Stimulated activated CD4-positive, alpha-beta T cell treated with anti-CD3 and anti-CD28 coated beads, Interleukin-4, amount 100 ng/mL, for 24 hours (primary cell): ENCODE measurements around the gene CPAMD8.
"Not testable (repeated sequence)": the region's sequence is repeated elsewhere in the genome, so short reads cannot be mapped to it uniquely, and the experiment has no call there.

Source experiments
- DNase-seq: peaks from one replicate; pipeline ENCODE4 v3.0.0-alpha.2; 2020

CPAMD8 gene

DNA sequence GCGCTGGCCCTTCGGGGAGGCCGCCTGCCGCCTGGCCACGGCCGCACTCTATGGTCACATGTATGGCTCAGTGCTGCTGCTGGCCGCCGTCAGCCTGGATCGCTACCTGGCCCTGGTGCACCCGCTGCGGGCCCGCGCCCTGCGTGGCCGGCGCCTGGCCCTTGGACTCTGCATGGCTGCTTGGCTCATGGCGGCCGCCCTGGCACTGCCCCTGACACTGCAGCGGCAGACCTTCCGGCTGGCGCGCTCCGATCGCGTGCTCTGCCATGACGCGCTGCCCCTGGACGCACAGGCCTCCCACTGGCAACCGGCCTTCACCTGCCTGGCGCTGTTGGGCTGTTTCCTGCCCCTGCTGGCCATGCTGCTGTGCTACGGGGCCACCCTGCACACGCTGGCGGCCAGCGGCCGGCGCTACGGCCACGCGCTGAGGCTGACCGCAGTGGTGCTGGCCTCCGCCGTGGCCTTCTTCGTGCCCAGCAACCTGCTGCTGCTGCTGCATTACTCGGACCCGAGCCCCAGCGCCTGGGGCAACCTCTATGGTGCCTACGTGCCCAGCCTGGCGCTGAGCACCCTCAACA is 136.6 kb downstream of the CPAMD8 start:
- no peak for DNase-seq

DNA sequence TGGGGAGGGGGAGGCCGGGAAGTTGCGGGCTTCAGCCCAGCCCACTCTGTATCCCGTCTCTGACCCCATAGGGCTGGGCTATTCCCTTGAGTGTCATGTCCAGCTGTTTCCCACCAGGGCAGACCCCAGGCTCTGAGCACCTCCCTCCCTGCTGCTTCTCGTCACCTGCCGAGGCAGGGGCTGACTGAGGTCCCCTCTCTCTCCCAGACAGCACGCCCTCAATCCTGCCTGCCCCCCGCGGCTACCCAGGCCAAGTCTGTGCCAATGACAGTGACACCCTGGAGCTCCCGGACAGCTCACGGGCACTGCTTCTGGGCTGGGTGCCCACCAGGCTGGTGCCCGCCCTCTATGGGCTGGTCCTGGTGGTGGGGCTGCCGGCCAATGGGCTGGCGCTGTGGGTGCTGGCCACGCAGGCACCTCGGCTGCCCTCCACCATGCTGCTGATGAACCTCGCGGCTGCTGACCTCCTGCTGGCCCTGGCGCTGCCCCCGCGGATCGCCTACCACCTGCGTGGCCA is 137.2 kb downstream of the CPAMD8 start:
- no peak for DNase-seq

DNA sequence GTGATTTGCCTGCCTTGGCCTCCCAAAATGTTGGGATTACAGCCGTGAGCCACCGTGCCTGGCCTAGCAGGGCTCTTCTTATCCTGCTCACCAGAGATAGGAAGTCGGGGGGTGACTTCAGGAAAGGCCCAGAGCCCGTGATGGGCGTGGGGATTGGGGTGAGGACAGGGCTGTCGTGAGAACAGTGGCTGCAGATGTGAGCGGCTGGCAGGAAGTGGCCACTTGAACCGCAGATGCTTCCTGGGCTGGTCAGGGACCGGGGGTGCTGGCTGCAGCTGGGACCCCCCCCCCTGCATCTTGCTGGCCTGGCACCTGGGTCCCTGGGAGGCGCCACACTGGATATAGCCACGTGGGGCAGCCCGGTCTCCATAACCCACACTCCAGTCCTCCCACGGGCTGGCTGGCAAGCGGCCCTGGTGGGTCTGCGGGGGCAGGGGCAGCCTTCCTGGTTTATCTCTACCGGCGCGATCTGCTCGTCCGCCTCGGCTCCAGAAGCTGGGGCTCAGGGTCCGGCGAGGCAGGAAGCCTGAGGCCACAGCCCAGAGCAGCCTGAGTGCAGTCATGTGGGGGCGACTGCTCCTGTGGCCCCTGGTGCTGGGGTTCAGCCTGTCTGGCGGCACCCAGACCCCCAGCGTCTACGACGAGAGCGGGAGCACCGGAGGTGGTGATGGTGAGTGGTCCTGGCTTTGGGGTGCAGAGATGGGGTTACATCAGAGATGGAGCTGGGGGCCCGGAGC is 137.8 kb downstream of the CPAMD8 start, which contains the start of gene F2RL3:
Gene F2RL3, plus strand, starts transcription at position 371 of the 737 bp plus-strand sequence. Its CDS starts 191 bp downstream, at position 562.
- no peak for DNase-seq

DNA sequence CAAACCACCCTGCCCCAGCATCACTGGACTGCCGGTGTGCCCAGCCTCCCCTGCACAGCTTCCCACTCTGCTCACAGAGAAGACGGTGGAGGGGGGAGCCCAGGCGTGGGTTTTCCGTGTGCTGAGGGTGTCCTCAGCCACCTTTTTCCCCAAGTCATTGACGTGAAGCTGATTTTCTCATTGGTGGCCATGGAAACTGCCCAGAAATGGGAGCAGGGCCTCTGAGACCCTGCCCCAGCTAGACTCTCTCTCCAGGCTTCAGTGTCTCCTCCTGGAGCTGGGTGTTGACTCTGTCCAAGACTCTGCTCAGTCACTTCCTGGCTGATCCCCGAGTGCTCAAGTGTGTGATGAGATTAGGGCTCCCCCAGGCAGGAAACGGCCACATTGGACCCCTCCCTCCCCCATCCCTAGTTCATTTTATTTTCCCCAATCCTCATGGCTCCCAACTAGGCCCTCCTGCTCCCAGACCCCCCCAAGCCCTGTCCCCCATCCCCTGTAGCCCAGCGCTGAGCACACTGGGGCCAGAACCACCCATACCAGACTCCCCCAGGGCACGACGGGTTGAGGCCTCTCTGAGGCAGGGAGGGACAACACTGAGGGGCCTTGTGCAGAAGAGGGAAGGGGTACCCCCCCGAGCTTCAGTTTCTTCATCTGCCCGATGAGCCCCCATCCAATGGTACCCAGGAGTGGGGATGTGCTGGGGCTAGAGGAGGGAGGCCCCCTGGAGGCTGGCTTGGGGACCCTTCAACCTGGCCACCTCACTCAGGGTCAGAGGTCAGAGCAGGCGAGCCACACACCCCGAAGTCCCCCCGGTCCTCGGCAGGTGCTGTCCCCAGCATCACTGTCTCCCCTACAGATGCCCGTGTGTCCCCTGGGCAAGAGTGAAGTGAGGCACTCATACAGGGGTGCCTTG is 139.0 kb downstream of the CPAMD8 start:
- DNase-seq = no peak

DNA sequence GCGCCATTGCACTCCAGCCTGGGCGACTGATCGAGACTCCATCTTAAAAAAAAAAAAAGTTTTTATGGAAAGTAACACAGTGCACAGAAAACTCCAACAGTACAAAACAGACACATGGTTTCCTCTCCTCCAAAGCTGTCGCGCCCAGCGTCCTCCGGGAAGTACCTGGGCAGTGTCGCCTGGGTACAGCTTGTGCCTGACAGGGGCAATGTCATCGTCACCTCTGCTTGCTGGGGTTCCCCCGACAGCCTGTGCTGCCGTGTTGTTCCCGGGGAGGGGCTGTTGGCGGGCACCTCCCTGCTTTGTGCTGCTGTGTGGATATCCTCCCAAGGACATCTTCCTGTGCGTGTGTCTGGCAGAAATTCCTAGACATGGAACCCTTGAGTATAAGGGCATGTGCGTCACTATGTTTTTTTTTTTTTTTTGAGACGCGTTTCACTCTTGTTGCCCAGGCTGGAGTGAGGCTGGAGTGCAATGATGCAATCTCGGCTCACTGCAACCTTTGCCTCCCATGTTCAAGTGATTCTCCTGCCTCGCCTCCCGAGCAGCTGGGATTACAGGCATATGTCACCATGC is 140.2 kb downstream of the CPAMD8 start:
- no peak for DNase-seq

DNA sequence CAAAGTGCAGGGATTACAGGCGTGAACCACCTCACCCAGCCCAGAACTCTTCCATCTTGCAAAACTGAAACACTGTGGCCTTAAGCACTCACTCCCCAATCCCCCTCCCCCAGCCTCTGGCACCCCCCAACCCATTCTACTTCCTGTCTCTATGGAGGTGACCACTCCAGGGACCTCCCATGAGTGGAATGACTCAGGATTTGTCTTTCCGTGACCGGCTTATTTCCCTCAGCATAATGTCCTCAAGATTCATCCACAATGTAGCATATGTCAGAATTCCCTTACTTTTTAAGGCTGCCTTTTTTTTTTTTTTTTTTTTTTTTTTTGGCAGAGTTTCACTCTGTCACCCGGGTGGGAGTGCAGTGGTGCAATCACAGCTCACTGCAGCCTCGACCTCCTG is 141.4 kb downstream of the CPAMD8 start:
- no peak for DNase-seq

DNA sequence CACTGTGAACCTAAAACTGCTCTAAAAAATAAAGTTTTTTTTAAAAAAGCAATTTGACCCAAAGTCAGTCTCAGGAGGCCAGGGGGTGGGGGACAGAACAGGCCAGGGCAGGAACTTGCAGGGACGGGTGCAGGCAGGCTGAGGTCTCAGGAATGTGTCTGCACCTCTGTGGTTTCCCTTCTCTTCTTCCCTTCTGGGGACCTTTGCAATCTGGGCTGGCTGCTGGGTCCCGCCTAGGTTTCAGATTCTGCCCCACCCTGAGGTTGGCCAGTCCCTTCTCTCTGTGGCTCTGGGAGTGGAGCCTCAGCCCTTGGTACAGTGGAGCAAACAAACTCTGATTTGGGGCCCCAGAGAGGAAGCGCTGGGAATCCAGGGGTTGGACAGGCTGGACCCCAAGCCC is 143.1 kb downstream of the CPAMD8 start:
- DNase-seq = no peak

DNA sequence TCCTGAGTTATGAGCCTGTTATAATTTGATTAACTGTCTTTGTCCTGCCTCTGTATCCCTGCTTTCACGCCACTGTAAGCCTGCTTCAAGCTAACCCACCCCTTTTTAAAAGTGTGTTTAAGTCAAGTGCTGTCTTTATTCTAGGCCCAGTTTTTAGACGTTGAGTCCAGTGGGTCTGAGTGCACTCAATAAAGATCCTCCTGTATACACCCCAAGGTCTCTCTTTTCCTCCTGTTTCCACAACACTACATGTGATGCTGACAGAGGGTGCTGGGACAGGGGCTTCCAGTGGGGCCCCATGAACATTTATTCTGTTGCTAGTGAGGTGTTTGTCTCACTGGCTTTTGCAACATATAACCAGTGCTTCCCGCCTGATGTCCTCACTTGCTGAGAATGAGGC is 144.5 kb downstream of the CPAMD8 start:
- DNase-seq = no peak

DNA sequence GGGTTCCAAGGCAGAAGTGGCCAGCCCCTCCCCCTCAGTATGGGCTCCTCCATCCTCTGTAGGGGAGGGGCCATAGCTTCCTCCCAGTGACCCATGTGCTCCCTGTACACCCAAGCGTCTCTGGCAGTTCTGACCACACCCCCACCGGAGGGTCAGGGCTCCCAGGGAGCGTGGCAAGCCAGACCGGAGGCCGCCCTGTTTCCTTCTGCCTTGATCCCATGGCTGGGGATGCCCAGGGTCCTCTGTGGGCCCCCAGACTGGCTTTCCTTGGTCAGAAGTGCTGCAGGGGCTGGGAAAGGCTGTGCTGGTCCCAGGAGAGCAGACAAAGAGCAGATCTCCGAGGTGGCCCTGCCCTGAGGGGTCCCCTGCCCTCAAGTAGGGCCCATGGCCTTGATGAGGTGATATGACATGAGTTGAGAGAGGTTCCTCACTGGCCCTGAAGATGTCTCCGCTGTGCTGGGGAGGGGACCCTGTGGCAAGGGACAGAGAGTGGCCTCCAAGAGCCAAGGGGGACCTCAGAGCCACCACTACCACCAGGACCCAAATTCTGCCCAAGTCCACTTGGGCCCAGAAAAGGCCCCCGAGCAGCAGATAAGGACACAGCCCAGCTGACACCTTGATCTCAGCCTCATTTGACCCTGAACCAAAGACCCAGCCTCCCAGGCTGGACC is 145.6 kb downstream of the CPAMD8 start:
- DNase-seq = no peak

DNA sequence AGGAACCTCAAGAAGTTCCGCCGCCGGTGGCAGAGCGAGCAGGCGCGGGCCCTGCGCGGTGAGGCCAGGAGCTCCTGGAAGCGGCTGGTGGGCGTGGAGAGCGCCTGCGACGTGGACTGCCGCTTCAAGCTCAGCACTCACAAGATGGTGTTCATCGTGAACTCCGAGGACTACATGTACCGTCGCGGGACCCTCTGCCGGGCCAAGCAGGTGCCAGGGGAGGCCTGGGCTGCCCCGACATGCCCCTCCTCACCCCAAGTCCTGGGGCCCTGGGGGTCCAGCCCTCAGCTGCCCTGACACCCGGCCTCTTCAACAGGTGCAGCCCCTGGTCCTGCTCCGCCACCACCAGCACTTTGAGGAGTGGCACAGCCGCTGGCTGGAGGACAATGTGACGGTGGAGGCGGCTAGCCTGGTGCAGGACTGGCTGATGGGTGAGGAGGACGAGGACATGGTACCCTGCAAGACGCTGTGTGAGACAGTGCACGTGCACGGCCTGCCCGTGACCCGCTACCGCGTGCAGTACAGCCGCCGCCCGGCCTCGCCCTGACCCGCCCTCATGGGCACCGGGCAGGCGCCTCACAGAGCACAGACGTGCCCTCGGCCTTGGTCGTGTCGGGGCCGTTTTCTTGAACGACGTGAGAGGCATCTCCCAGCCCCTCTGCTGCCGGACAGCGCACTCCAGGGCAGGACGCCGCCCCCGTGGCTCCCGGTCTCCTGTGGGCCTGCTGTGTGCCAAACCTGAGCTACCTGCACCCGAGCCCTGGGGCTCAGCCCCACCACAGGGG is 148.2 kb downstream of the CPAMD8 start:
- DNase-seq = no peak

DNA sequence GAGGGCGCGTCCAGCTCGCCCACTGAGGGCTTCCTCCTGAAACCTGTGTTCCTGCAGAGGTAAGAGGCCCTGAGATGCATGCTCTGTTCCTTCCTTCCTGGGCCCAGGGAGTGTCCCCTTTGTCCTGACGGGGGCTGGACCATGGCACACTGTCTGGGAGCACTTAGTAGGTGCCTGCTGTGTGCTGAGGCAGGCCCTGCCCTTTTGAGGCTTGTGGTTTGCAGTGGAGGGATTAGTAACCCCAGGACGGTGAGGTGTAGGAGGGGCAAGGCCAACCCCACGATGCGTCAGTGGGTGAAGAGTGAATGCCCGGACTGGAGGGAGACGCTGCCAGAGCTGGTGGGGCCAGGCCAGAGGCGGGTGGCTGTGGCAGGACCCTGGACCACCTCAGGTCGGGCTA is 149.0 kb downstream of the CPAMD8 start:
- no peak for DNase-seq

DNA sequence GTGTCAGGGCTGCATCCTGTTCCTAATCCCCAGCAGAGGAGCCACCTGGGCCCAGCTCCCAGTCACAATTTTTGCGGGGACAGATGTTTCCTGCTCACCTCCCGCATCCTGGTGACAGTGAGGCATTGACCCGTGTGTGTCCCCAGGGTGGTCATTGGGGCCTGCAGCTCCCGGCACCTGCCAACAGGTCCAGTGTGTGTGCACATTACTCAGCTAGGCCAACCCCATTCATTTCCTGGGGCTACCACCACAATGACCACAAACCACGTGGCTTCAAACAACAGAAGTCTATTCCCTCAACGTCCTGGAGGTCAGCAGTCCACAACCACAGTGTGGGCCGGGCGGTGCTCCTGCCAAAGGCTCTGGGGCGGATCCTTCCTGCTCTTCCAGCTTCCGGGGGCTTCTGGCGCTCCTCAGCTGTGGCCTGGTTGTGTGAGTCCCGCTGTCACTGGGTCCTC is 149.7 kb downstream of the CPAMD8 start:
- no peak for DNase-seq

DNA sequence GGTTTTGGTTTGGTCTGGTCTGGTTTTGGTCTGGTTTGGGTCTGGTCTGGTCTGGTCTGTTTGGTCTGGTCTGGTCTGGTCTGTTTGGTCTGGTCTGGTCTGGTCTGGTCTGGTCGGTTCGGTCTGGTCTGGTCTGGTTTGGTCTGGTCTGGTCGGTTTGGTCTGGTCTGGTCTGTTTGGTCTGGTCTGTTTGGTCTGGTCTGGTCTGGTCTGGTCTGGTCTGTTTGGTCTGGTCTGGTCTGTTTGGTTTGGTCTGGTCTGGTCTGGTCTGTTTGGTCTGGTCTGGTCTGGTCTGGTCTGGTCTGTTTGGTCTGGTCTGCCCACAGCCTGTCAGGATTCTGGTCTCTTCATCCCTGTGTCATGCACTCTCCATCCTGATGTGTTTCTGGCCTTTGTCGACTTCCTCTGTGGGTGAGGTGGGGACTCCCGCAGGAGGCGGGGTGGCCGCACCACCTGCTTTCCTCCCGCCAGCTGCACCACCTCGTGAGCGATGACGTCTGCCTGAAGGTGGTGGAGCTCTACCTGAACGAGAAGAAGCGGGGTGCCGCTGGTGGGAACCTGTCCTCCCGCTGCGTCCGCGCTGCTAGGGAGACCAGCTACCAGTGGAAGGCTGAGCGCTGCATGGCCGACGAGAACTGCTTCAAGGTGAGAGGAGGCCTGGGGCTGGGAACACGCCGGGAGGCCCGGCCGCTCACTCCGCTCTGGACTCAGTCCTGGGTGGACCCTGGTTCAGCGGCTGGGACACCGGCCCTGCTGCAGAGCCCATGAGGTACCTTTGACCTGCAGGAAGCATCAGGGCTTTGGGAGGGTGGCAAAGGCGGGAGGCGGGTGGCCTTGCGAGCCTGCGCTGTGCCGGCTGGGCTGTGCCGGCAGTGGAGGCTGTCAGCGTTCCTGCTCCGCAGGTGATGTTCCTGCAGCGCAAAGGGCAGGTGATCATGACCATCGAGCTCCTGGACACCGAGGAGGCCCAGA is 150.7 kb downstream of the CPAMD8 start:
- no peak for DNase-seq

DNA sequence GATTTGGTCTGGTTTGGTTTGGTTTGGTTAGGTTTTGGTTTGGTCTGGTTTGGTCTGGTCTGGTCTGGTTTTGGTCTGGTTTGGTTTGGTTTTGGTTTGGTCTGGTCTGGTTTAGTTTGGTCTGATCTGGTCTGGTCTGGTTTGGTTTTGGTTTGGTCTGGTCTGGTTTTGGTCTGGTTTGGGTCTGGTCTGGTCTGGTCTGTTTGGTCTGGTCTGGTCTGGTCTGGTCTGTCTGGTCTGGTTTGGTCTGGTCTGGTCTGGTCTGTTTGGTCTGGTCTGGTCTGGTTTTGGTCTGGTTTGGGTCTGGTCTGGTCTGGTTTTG is 151.7 kb downstream of the CPAMD8 start:
- not testable (repeated sequence) for DNase-seq

DNA sequence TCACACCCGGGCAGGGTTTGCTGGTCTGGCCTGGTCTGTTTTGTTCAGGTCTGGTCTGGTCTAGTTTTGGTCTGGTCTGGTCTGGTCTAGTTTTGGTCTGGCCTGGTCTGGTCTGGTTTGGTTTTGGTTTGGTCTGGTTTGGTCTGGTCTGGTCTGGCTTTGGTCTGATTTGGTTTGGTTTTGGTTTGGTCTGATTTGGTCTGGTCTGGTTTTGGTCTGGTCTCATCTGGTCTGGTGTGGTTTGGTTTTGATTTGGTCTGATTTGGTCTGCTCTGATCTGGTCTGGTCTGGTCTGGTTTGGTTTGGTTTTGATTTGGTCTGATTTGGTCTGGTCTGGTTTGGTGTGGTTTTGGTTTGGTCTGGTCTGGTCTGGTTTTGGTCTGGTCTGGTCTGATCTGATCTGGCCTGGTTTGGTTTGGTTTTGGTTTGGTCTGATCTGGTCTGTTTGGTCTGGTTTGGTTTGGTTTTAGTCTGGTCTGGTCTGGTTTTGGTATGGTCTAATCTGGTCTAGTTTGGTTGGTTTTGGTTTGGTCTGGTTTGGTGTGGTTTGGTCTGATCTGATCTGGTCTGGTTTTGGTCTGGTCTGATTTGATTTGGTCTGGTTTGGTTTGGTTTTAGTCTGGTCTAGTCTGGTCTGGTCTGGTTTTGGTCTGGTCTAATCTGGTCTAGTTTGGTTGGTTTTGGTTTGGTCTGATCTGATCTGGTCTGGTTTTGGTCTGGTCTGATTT is 152.2 kb downstream of the CPAMD8 start:
- DNase-seq = no peak

DNA sequence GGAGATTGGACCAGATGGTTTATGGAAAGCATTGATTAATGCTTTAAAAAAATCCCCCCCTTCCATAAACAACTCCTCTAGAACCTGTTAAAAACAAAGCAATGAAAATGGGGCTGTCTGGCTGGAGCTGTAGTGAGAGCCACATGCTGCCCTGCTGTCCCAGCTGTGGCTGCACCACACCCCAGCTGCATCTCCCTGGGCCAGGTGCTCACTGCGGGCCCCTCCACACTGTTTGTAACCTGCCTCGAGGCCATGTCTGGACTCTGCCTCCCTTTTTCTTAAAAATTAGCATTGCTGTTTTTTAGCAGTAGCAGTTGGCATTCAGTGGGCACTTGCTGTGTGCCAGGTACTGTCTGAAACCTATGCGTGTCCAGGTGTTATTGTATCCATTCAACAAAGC is 153.0 kb downstream of the CPAMD8 start:
- no peak for DNase-seq

DNA sequence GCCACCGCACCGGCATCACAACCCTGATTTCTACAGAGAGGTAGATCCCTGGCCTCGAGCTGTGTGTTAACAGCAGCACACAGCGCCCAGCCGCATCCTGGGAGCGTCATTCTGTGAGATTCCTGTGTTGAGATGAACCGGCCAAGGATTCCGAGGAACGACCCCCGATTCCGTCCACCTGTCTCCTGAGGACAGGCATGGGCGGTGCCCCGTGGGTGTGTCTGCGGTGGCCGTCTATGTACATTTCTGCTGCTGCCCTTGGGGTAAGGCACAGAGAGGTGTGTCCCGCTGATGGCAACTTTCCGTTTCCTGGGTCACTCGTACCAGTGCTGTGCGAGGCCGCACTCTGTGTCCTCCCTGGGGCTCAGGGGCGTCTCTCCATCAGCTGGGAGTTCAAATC is 153.9 kb downstream of the CPAMD8 start:
- DNase-seq = no peak

DNA sequence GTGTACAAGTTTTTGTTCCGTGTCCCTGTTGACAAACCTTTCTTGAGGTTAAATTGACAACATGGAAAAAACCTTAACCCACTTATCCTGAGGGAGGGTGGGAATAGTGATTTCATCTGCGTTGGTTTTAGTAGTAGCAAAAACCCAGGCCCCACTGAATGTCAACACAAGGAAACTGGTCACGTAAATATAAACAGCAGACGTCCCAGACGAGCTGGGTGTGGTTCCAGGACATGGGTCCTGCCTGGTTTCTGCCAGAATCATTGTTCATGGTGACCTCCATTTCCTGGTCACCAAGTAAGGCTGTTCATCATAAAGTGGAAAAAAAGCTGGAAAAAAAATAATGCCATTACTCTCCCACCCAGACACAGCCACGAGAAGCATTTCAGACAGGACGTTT is 154.7 kb downstream of the CPAMD8 start:
- DNase-seq = no peak

DNA sequence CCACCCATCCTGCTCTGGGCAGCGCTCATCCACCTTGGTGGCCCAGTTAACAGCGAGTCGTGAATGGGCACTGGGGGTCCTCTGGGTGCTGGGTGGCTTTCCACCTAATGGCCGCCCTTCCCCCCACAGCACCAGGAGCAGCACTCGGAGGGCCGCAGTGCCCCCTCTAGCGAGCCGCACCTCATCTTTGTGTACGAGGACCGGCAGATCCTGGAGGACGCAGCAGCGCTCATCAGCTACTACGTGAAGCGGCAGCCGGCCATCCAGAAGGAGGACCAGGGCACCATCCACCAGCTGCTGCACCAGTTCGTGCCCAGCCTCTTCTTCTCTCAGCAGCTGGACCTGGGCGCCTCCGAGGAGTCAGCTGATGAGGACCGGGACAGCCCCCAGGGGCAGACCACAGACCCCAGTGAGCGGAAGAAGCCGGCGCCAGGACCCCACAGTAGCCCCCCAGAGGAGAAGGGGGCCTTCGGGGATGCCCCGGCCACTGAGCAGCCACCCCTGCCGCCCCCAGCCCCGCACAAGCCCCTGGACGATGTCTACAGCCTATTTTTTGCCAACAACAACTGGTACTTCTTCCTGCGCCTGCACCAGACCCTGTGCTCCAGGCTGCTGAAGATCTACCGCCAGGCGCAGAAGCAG is 157.2 kb downstream of the CPAMD8 start:
- DNase-seq = no peak
